ENCODE results near the gene MAP4K2. TPM values are rescaled to one million over a fixed set of nuclear protein-coding genes. Genes with fewer than 3 reads are reported as not detected.

The MAP4K2 gene
- total and polyA plus RNA-seq, 9 of the 15 experiments (the other 6 are each of a cell fraction or from before 2014, with no cell fraction given): 0.13 to 14.5 (median 7.3) TPM

- TF ChIP-seq, protein P1, sequence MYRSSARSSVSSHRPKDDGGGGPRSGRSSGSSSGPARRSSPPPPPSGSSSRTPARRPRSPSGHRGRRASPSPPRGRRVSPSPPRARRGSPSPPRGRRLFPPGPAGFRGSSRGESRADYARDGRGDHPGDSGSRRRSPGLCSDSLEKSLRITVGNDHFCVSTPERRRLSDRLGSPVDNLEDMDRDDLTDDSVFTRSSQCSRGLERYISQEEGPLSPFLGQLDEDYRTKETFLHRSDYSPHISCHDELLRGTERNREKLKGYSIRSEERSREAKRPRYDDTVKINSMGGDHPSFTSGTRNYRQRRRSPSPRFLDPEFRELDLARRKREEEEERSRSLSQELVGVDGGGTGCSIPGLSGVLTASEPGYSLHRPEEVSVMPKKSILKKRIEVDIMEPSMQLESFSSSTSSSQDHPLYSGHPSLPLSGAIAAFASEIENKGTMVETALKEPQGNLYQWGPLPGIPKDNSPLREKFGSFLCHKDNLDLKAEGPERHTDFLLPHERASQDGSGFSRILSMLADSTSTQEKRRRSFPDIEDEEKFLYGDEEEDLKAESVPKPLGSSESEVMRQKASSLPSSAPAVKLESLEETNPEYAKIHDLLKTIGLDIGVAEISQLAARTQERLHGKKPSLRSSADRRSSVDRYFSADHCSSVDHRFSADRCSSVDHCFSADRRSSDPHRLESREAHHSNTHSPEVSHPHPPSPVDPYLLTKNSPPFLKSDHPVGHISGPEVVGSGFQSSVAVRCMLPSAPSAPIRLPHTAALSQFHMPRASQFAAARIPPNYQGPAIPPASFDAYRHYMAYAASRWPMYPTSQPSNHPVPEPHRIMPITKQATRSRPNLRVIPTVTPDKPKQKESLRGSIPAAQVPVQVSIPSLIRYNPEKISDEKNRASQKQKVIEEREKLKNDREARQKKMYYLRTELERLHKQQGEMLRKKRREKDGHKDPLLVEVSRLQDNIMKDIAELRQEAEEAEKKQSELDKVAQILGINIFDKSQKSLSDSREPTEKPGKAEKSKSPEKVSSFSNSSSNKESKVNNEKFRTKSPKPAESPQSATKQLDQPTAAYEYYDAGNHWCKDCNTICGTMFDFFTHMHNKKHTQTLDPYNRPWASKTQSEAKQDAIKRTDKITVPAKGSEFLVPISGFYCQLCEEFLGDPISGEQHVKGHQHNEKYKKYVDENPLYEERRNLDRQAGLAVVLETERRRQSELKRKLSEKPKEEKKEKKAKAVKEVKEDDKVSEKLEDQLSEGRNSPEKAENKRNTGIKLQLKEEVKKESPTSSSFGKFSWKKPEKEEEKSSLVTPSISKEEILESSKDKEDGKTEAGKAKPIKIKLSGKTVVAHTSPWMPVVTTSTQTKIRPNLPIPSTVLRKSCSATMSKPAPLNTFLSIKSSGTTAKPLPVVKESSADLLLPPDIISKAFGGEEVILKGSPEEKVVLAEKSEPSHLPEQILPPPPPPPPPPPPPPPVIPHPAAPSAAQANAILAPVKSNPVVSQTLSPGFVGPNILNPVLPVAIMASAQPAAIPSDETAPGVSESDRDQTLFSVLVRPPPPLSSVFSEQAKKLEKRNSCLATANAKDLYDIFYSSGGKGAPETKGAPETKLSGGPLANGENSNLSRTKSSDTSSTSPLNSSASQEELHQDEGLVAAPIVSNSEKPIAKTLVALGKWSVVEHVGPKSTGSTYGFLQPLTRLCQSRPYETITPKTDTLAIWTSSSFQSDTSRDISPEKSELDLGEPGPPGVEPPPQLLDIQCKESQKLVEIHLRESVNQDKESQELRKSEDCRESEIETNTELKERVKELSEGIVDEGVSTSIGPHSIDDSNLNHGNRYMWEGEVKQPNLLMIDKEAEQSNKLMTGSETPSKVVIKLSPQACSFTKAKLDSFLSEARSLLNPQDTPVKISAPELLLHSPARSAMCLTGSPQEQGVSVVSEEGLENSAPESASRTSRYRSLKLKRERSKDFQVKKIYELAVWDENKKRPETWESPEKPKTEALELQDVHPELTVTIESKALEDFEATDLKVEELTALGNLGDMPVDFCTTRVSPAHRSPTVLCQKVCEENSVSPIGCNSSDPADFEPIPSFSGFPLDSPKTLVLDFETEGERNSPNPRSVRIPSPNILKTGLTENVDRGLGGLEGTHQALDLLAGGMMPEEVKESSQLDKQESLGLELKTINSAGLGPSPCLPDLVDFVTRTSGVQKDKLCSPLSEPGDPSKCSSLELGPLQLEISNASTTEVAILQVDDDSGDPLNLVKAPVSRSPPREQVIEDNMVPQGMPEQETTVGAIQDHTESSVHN (IDR thresholded peaks at IDR 0.05; ENCODE audit: borderline replicate concordance in 1 of 2, low read depth in 1 of 2): no peak
- TF ChIP-seq WHSC1 (IDR thresholded peaks at IDR 0.05; ENCODE audit: low read length) (no peak), U2AF1 (optimal IDR thresholded peaks at IDR 0.05; ENCODE audit: low read depth, low read length) (no peak), FOXJ3 (CRISPR knock-in tag; IDR thresholded peaks at IDR 0.05) (no peak), TEAD2 (tag; IDR thresholded peaks at IDR 0.05) (no peak), SREBF1 (IDR thresholded peaks at IDR 0.05; ENCODE audit: borderline replicate concordance, low read depth, low read length) (no peak), PPARD (CRISPR knock-in tag; IDR thresholded peaks at IDR 0.05) (no peak), ETV5 (CRISPR knock-in tag; IDR thresholded peaks at IDR 0.05; ENCODE audit: low read depth) (no peak), HIVEP1 (CRISPR knock-in tag; IDR thresholded peaks at IDR 0.05) (no peak), ZNF253 (CRISPR knock-in tag; conservative IDR thresholded peaks at IDR 0.05) (no peak), ZNF212 (CRISPR knock-in tag; IDR thresholded peaks at IDR 0.05) (no peak), KAT2B (IDR thresholded peaks at IDR 0.05; ENCODE audit: low read depth, low read length) (no peak), ZNF3 (CRISPR knock-in tag; IDR thresholded peaks at IDR 0.05) (no peak), NCOA2 (IDR thresholded peaks at IDR 0.05; ENCODE audit: partially characterized antibody in 2 of 2) (no peak), RCOR1 (IDR thresholded peaks at IDR 0.05; ENCODE audit: borderline replicate concordance in 1 of 2, low read depth in 2 of 2, low read length in 2 of 2) (no peak), MTA1 (IDR thresholded peaks at IDR 0.05; ENCODE audit: borderline replicate concordance) (no peak), TBP (optimal IDR thresholded peaks at IDR 0.05; ENCODE audit: low read depth, low read length) (no peak), IRF1 (CRISPR knock-in tag; IDR thresholded peaks at IDR 0.05; ENCODE audit: borderline replicate concordance) (no peak)
- TF ChIP-seq, protein P2, sequence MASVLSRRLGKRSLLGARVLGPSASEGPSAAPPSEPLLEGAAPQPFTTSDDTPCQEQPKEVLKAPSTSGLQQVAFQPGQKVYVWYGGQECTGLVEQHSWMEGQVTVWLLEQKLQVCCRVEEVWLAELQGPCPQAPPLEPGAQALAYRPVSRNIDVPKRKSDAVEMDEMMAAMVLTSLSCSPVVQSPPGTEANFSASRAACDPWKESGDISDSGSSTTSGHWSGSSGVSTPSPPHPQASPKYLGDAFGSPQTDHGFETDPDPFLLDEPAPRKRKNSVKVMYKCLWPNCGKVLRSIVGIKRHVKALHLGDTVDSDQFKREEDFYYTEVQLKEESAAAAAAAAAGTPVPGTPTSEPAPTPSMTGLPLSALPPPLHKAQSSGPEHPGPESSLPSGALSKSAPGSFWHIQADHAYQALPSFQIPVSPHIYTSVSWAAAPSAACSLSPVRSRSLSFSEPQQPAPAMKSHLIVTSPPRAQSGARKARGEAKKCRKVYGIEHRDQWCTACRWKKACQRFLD (CRISPR knock-in tag; IDR thresholded peaks at IDR 0.05): 0 out of 2 replicates have a peak, but pooled peaks have one; percentile 12
These were observed 38.9 kb downstream of the MAP4K2 start (continued) for GRCh38 chr11:64764040-64764611.

All from K562 (cell line).